GM18508 (cell line): ENCODE measurements around the gene SNN.

Source experiments
- ATAC-seq: cut with Tn5 transposase; IDR thresholded peaks from one replicate; pipeline ENCODE4 v1.9.1; 2021; ENCODE audit warnings: moderate number of reproducible peaks; ENCODE audit not compliant: insufficient read depth, unreplicated experiment

SNN gene

DNA sequence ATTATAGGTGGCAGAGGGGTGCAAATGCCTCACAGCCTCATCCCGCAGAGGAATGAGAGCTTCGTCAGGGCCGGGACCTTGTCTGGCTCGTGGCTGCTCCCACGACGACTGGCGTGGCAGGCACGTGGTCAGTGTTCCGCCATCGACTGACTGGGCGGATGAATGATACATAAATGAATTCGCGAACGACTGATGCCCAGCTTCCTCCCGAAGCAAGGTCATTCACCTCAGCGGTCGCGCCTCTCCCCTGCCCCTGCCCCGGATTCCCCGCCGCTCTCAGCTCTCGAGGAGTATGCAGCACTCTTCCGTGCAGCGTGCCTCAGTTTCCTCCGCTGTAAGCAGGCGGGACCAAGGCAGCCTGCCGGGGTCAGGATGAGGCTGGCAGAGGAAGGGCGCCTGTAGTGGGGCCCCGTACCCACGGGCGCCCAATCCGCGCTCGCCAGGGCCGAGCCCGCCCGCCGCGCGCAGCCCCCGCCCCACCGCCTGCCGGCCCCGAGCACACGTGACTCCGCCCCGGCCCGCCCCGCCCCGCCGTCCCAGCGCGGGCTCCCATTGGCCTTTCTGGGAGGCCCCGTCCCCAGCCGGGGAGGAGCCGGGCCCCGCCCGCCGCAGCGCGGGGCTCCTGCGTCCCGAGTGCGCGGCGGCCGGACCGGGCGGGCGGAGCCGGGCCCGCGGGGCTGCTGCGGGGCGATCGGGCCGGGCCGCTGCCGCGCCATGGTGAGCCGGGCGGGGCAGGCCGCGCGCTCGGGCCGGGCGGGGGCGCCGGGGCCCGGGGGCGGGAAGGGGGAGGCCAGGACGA, at the start of gene SNN:
Gene SNN (plus strand): TSS at position 632 of the 799 bp plus-strand sequence. CDS start 7,605 bp downstream, outside the sequence.
- ATAC-seq: no peak

DNA sequence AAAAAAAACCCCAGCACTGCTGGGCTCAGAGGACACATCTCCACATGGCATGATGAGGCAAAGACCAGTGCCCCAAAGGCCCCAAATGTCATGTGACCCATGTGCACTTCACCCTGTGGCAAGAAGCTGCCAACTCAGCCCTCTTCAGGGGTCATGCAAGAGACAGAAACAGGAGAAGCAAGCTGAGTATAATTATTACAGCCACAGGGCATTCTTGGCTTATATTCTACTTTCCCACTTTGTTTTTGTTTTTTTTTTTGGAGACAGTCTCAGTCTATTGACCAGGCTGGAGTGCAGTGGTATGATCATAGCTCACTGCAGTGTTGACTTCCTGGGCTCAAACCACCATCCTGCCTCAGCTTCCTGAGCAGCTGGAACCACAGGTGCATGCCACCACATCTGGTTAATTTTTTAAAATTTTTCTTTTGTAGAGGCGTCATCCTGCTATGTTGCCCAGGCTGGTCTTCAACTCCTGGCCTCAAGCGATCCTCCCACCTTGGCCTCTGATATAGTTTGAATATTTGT, 48.9 kb upstream of the SNN start:
- ATAC-seq: no peak

DNA sequence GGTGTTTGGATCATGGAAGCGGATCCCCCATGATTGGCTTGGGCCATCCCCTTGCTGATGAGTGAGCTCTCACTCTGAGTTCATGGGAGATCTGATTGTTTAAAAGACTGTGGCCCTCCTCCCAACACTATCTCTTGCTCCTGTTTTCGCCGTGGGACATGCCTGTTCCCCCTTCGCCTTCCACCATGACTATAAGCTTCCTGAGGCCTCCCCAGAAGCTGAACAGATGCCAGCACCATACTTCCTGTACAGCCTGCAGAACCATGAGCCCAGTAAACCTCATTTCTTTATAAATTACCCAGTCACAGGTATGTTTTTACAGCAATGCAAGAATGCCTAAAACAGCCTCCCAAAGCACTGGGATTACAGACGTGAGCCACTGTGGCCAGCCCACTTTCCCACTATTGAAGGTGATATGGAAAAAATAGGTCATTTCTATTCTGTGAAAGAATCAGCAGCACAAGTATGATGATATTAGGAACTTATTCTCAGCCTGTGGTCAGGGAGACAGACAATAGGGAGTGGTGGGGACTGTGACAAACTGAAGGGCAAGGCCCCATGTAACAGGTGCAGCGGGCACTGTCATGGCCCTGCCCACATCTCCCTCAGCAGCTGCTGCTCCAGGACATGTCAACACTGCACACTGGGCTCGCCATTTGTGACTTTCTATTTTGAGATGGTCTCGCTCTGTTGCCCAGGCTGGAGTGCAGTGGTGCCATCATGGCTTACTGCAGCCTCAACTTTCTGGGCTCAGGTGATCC, 47.8 kb upstream of the SNN start:
- no peak for ATAC-seq

DNA sequence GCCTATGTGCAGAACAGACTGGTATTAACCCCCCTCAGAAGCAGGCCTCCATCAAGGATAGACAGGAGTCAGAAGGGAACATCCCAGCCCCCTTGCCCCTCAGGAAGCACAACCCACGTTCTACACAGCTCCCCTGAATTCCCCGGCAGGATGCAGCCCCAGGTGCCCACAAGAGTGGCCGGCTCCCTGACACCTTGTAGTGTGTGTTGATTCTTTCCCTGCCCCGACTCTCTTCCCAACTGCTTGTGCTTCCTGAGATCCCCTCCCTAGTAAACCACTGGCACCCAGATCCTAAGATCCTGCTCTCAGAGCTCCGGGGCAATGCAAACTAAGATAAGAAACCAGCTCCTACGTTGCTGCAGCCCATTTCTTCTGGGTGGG, 46.7 kb upstream of the SNN start:
- no peak for ATAC-seq

DNA sequence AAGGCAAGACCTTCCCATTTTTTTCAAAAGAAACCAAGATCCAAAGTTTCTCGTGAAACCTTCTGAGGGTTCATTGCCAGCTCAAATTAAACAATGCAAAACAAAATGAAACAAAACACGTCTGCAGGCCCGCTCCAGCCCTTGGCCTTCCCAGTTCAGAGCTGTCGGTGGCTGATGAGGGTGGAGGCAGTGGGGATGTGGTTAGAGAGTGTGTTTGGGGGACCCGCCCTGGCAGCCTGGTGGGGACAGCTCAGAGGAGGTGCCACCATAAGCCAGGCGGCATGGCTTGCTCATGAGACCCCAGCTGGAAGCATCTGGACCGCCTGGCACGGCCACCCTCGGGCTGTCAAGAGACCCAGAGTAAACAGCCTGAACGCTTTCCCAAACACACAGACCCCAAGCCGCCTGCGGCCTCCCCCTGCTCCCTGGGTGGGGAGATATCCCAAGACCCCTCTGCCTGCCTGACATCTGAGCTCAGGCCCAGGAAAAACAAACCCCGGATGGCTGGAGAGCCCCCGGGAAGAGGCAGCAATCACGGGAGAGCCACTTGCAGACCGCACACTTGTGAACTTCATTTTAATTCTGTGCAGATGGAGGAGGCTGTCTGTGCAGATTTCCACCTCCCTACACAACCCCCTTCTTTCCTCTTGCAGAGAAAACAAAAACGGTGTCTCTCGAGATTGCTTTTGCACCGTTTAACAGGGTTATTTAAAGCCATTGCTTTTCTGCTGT, 46.2 kb upstream of the SNN start:
- ATAC-seq: no peak

DNA sequence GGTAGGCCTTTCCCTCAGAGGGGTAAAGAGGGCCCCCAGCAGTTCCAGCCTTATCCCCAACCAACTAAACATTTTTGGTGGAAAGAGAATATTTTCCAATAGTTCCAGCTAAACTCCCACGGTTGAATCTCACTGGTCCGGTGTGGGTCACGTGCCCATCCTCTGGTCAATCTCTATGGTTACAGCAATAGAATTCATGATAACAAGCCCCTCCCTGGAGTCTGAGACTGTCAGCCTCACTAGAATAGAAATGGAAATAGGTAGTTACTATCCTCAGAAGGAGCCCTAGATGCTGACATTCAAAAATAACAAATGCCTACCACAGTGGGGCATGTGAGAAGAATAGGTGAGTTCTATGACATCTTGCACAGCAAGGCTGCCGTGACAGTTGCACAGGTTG, 44.0 kb upstream of the SNN start:
- ATAC-seq: no peak

DNA sequence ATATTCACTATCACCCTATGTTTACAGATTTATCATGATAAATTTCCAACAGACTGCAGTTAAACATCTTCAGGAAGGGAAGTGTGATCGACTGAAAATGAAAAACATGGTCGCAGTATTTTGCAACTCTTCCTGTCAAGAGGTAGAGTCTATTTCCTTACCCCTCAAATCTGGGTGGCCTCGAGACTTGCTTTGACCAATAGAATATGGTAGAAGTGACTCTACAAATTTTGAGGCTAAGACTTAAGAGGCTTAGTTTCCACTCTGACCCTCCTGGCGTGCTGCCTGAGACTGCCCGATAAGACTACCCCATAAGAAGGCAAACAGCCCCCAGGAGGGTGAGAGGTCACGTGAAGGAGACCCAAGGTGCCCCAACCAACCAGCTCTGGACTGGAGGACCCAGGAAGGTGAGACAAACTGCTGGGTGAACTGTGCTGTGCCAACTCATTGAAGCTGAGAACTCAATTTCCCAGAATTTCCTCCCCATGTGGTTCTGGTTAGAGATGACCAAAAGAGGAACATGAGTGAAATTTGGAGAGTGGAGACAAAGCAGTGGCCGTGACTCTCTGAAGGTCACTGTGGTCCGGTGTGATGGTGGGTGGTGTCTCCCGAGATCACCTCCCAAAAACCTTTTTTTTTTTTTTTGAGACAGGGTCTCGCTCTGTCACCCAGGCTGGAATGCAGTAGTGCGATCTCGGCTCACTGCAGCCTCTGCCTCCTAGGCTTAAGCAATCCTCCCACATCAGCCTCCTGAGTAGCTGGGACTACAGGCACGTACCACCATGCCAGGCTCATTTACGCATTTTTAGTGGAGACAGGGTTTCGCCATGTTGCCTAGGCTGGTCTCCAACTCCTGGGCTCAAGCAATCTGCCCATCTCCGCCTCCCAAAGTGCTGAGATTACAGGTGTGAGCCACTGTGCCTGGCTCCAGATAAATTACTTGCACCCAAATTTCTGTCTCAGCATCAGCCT, 43.3 kb upstream of the SNN start:
- ATAC-seq: no peak

DNA sequence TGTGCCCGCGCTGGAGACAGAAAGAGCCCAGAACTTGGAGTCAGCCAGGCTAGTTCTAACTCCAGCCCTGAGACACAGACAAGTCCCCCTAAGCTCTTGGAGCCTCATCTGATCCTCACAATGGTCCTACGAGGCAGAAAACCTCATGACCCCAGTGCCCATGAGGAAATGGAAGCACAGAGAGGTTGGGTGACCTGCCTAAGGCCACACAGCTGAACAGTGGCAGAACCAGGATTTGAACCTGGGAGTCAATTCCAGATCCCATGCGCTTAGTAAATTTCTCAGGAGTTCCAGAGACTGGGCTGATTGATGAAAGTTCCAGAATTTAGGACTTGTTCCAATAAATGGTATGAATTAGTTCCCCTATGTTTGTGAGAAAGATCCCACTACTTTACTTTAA, 42.5 kb upstream of the SNN start:
- no peak for ATAC-seq

DNA sequence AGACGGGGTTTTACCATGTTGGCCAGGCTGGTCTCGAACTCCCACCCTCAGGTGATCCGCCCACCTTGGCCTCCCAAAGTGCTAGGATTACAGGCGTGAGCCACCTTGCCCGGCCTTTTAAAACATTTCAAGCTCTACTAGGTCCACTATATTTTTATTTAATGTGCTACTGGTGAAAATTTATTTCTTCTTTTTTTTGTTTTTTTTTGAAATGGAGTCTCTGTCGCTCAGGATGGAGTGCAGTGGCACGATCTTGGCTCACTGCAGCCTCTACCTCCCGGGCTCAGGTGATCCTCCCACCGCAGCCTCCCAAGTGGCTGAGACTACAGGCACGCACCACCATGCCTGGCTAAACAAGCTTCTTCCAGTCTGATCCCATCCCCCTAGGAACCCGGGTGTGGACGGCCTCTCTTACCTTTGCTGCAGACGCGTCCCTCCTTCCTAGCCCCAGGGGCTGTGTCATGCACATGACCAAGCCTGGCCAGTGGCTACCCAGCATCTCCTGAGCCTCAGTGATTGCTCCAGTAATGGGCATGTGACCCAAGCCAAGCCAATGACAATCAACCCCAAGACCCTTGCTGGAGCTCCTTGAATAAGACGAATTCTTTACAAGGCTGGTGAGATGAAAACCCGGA, 41.5 kb upstream of the SNN start:
- no peak for ATAC-seq

DNA sequence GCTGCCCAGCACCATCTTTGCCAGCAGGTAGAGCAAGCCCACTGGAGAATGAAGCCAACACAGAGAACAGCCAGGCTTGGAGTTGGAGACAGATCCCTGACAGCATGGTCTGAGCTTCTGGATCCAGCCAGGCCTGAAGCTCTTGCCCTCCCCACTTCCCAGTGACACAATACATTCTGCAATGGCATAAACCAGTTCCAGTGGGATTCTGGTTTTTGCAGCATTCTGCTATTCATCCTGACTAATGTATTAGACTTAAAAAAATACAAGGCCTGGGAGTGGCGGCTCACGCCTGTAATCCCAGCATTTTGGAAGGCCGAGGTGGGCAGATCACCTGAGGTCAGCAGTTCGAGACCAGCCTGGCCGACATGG, 41.0 kb upstream of the SNN start:
- no peak for ATAC-seq

DNA sequence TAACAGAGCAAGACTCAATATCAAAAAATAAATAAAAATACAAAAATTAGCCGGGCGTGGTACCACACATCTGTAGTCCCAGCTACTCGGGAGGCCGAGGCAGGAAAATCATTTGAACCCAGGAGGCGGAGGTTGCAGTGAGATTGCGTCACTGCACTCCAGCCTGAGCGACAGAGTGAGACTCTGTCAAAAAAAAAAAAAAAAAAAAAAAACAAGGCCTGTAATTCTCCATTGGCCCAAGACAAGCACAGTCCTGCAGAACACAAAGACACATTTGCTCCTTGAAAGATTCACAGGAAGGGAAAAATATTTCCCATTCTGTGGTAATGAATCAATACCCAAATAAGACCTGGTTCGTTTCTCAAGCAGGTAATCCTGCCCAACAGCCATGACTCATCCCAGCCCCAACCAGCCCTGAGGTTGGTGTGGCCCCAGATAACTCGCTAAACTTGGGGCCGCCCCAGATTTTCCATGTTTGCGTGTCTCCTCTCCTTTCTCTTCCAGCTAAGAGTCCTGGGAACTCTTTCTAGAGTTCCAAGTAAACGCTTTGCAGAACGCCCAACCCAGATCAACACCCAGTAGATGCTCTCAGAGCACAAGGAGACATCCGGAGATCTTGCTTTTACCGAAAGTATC, 40.3 kb upstream of the SNN start:
- no peak for ATAC-seq

DNA sequence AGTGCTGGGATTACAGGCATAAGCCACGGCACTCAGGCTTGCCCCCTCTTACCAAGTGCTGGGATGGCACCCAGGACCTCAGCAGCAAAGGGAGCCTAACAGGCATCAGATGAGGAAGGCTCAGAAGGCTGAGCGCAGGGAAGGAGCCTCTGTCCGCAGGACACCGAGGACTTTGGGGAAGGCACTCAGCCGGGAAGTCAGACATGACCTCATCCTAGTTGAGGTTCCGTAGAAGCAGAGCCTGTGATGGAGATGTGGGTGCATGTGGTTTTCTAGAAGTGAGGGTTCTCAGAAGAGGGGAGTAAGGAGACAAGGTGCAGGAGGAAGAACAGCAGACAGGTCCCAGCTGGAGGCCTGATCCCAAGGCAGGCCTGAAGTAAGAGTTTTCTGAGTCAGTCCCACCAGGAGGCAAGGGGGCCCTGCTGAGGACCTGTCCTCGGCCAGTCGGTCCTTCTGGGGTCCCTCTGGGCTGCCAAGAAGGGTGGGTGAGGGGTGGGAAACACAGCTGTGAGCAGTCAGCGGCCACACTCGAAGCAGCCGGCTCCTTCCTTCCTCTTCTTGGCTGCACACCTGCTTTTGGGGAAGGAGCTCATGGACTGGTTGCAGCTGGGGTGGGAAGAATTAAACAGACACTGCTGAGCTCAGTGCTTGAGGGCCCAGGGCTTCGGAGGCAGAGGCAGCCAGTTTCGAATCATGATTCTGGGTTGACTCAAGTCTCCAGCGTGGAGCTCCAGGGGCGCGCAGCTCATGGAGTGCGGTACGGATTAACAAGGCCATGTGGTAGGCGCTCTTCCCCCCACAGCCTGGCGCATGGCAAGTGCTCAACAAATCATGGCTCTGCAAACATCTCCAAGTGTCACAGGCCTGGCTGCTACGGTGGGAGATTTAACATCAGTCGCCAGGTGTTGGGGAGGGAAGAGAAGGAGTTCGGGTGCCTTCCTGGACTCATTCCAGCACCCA, 38.9 kb upstream of the SNN start:
- ATAC-seq: no peak

DNA sequence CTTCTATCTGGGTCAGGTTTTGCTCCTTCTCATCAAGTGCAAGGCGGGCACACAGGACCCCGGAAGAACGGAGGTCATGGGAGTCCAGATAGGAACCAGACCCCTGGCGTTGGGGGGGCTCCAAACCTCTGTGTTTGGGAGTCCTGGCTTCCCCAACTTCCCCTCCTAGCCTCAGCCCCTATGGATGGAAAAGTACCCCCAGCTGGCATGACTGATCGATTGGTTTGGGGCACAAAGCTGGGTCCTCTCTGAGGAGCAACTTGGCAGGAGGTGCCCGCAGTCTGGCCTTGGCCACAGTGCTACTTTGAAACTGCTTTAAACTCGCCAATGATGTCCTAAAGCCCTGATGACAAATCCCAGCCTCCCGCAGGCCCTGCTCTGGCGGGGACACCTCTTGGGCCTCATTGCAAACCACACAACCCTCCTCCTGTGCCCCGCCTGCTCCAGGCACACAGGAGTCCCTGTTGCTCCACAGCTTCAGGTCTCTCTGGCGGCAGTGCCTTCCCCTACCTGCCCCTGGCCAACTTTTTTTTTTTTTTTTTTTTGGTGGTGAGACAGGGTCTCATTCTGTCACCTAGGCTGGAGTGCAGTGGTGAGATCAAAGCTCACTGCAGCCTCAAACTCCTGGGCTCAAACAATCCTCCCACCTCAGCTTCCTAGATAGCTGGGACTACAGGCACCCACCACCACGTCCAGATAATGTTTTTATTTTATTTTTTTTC, 38.0 kb upstream of the SNN start:
- no peak for ATAC-seq

DNA sequence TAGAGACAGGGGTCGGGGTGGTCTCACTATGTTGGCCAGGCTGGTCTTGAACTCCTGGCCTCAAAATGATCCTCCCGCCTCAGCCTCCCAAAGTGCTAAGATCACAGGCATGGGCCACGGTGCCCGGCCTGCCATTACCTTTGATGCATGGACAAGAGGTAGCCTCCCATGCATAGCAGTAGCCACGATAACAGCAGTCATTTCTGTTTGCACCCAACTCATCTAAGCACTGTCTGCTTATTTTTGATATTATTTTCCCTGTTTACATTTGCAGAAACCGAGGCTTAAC, 37.5 kb upstream of the SNN start:
- ATAC-seq: no peak

DNA sequence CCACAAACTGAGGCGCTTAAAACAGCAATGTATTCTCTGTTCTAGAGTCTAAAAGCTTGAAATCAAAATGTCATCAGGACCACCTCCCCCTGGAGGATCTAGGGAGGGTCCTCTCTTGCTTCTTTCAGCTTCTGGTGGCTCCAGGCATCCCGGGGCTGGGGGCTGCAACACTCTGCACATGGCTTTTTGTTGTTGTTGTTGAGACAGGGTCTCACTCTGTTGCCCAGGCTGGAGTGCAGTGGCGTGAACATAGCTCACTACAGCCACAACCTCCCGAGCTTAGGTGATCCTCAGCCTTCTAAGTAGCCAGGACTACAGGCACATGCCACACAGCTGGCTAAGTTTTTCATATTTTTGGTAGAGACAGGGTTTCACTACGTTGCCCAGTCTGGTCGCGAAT, 37.0 kb upstream of the SNN start:
- no peak for ATAC-seq

DNA sequence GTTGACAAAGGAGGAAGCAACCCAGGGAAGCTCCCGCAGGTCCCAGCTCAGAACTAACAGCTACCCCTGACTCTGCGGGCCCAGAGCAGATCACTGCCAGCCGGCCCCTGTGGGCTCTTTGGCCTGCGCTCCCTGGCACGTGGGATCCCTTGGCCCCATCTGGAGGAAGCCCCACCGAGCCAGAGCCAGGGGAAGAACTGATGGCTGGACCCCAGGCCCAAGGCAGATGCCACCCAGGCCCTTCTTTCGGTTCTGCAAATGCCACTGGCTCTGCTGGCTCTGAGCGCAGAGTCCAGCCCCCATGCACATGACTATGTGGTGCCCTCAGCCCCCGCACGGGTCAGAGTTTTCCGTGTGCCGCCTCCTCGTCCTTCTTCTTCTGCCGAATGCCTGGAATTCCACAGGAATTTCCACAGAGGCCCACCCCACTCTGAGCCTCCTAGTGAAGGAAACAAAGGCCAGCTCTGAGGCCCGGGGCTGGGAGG, 35.8 kb upstream of the SNN start:
- no peak for ATAC-seq

DNA sequence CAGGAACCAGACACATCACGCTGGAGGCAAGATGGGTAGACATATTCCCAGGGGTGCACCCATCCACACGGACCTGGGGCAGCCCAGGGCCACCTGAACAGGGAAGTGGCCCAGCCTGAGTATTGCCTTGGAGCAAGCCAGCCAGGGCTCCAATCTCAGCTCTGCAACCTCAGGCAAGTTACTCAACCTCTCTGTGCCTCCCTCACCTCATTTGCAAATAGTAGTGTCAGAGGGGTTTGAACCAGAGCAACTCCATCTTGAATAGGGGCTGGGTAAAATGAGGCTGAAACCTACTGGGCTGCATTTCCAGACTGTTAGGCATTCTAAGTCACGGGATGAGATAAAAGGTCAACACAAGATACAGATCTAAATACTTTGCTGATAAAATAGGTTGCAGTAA, 35.1 kb upstream of the SNN start:
- no peak for ATAC-seq
